Activated CD8-positive, alpha-beta T cell treated with anti-CD3 and anti-CD28 coated beads for 36 hours (primary cell): ENCODE data around the gene ADCY6. TPM values are rescaled to one million over a fixed set of nuclear protein-coding genes. Genes with fewer than 3 reads are reported as not detected.

ENCODE experiments used
- ATAC-seq: fragments of 200-7000 bp; cut with Tn5 transposase; one replicate; pipeline ENCODE4 v1.10.0; 2021; ENCODE audit warnings: mild to moderate bottlenecking, moderate library complexity
- CTCF ChIA-PET: fragments of 350-600 bp; sonication (Branson Sonifier 250); formaldehyde crosslinking; loops from one replicate; lab custom pipeline; 2021; ENCODE audit warnings: antibody characterized with exemption; lab: Charles Lee
- POLR2A ChIA-PET: fragments of 350-600 bp; sonication (Branson Sonifier 250); formaldehyde crosslinking; loops from one replicate; lab custom pipeline; 2021; ENCODE audit warnings: antibody characterized with exemption; lab: Charles Lee
- DNase-seq: peaks from one replicate; pipeline ENCODE4 v3.0.0-alpha.2; 2020
- H3K27ac Mint-ChIP-seq: one replicate; pipeline ENCODE4 v1.8.0; 2021; ENCODE audit warnings: mild to moderate bottlenecking, mixed read lengths
- H3K27me3 Mint-ChIP-seq: one replicate; pipeline ENCODE4 v1.8.0; 2021; ENCODE audit warnings: mixed read lengths
- H3K36me3 Mint-ChIP-seq: one replicate; pipeline ENCODE4 v1.8.0; 2021; ENCODE audit warnings: low read depth, mixed read lengths
- H3K4me1 Mint-ChIP-seq: one replicate; pipeline ENCODE4 v1.8.0; 2021; ENCODE audit warnings: low read depth, mixed read lengths
- H3K4me3 Mint-ChIP-seq: one replicate; pipeline ENCODE4 v1.8.0; 2021; ENCODE audit warnings: mild to moderate bottlenecking, moderate library complexity, mixed read lengths
- H3K9me3 Mint-ChIP-seq: one replicate; pipeline ENCODE4 v1.8.0; 2021; ENCODE audit warnings: mixed read lengths
- intact Hi-C: fragments of 100-400 bp; cut with micrococcal nuclease; formaldehyde crosslinking; loops from one replicate; pipeline ENCODE4 v1.10.0; 2022
- total RNA-seq, 2 experiments: library from RNA; stranded (reverse); gene quantifications; one replicate each; pipeline ENCODE4 v1.2.3, GENCODE V29; 2021
- TF ChIP-seq, protein P1 (sequence below): fragments of 200-600 bp; IDR thresholded peaks from one replicate; pipeline ENCODE4 v1.8.0; 2022; ENCODE audit warnings: antibody characterized with exemption, mild to moderate bottlenecking

ADCY6 gene
- total RNA-seq, 2 experiments from 2014 or later, result not detected

DNA sequence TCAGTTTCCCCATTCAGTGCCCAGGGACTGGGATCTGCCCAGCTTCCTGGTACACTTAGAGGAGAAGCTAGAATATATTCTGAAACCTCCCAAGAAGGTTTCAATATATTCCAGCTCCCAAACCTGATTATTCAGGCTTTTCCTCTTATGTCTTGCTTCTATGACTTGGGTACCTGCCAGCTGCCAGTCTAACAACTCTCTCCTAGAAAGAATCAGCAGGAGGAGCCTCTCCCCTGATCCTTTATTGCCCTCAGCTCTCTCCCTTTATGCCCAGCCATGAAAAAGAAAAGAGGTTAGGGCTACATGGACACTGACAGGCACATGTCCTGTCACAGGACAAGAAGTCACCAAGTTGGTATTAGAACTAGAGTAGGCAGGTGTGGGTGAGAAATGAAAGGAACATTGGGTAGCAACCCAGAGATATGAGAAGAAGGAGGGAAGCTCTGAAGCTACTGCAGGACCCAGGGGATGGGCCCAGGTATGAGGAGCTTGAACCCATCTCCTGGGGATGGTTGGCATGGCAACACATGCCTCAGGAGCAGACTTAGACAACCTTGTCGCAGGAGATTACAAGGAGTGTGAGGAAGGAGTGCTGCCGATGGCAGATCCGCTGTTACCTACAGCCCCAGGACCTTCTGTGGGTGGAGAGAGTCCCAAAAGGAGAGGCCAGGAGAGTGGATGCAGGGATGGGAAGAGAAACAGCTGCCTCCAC is 27.4 kb upstream of the ADCY6 start:
- ChIA-PET POLR2A (interaction anchor here (0.9 to 2.8 kb wide), 6 partner anchors 10 to 659 kb away, joined by 3 to 13 read pairs (median 6); partner anchors contain the start of genes ASB8, DDX23, KANSL2 and TUBA1A), CTCF (interaction anchor here (0.7 to 6.3 kb wide), 10 partner anchors 11 to 181 kb away, joined by 4 to 62 read pairs (median 17); partner anchors contain the start of gene DDX23)
- no peaks in the 10 kb centered on the region for H3K9me3 Mint-ChIP-seq
- TF ChIP-seq, protein P1, sequence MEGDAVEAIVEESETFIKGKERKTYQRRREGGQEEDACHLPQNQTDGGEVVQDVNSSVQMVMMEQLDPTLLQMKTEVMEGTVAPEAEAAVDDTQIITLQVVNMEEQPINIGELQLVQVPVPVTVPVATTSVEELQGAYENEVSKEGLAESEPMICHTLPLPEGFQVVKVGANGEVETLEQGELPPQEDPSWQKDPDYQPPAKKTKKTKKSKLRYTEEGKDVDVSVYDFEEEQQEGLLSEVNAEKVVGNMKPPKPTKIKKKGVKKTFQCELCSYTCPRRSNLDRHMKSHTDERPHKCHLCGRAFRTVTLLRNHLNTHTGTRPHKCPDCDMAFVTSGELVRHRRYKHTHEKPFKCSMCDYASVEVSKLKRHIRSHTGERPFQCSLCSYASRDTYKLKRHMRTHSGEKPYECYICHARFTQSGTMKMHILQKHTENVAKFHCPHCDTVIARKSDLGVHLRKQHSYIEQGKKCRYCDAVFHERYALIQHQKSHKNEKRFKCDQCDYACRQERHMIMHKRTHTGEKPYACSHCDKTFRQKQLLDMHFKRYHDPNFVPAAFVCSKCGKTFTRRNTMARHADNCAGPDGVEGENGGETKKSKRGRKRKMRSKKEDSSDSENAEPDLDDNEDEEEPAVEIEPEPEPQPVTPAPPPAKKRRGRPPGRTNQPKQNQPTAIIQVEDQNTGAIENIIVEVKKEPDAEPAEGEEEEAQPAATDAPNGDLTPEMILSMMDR, result no peak
- DNase-seq, result no peak
- no peak overlapping the region for H3K27ac Mint-ChIP-seq
- peak overlapping the region; percentile 95 for H3K4me3 Mint-ChIP-seq
- H3K36me3 Mint-ChIP-seq, result no peaks in the 10 kb centered on the region
- peaks cover 34% of the 10 kb centered on the region for H3K4me1 Mint-ChIP-seq
- intact Hi-C loops, result no loop called here
- peaks cover 19% of the 10 kb centered on the region for H3K27me3 Mint-ChIP-seq
- no peak for ATAC-seq

DNA sequence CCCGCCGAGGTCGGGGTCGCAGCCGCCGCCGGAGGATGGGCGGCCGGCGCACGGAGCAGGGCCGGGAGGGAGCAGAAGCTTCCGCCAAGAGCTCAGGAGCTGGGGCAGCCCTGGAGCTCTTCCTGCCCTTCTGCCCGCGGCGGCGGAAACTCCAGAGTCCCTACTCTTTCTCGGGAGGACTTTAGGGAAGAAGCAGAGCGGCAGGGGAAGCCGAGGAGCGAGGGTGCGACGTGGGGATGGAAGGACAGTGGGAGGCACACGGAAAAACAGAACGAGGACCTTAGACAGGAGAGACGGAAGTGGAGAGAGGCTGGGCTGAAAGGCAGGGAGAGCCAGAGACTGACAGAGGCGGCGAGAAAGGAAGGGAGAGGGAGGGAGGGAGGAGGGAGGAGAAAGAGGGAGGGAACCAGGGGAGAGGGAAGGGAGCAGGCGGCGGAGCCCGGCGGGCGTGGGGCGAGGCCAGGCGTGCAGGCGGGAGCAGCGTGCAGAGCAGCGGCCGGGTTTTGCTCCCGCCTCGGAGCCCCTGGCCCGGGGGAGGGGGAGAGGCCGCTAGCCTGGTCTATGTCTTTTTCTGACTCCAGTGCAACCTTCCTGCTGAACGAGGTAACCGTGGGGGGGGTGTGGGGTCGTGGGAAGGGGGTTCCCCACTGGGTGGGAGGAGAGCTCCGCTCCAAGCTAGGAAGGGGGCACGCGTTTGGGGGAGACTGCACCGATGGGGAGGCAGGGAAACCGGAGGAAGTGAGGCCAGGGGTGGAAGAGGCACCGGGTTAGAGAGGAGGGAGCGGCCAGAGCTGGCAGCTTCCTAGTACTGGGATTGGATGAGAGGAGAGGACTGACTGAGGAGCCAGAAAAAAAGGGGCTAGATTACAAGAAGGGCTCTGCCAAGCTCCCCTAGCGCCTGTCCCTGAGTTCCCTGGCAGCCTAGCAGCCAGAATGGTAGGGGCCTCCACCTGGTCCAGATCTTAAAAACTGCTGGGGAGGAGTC is 26.5 kb upstream of the ADCY6 start:
- TF ChIP-seq, protein P1, result no peak
- H3K9me3 Mint-ChIP-seq, result no peaks in the 10 kb centered on the region
- H3K4me3 Mint-ChIP-seq, result peak overlapping the region; percentile 95
- ChIA-PET CTCF (interaction anchor here (0.6 to 6.3 kb wide), 44 partner anchors 8 to 665 kb away, joined by 3 to 62 read pairs (median 4); partner anchors contain the start of genes ARF3, DDX23, FKBP11 and RND1), POLR2A (interaction anchor here (0.6 to 2.8 kb wide), 13 partner anchors 10 to 658 kb away, joined by 3 to 13 read pairs (median 3); partner anchors contain the start of genes ASB8, DDX23, KANSL2 and TUBA1A)
- H3K27me3 Mint-ChIP-seq, result peaks cover 19% of the 10 kb centered on the region
- DNase-seq (peak; percentile 37), ATAC-seq (peak; percentile 37)
- H3K4me1 Mint-ChIP-seq, result peaks cover 34% of the 10 kb centered on the region
- intact Hi-C loops, result no loop called here
- no peaks in the 10 kb centered on the region for H3K36me3 Mint-ChIP-seq
- peak overlapping the region; percentile 67 for H3K27ac Mint-ChIP-seq

DNA sequence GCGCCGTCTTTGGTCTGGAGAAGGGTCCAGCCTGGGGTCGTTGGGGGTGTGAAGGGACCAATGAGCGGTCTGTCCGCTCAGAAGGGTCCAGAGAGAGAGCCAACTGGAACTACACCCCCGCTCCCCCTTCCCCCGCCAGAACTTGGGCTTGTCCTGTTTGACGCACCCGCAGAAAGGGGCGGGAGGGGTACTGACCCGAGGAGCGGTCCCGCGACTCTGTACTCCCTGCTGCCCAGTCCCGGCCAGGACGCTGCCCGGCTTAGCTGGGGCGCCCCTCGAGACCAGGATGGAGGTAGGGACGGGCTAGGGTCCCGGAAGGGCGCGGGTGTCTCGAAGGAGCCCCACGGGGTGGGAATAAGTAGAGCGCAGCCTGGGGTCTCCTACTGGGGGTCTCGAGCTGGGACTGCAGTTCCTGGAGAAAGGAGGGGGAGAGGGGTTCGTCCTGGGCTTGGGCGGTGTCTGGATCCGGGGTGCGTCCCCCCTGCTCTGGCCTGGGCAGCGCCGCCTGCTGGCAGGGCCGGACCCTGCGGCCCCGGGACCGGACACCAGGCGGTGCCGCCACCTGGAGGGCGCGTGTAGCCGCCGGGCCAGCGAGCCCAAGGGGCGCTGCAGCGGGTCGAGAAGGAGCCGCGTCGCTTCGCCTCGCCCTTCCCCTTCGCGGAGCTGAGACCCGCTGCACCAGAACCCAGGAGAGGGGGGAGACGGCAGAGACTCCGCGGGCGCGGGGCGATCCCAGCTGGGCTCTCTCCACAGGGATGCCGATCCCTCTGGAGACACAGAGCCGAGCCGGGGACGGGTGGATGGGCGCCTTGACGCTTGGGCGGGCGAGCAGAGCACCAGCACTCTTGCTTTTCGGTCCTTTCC is 25.6 kb upstream of the ADCY6 start:
- ATAC-seq, result peak; percentile 83
- ChIA-PET CTCF (interaction anchor here (0.6 to 6.3 kb wide), 43 partner anchors 9 to 665 kb away, joined by 3 to 62 read pairs (median 4); partner anchors contain the start of genes ARF3, DDX23, FKBP11 and RND1), POLR2A (interaction anchor here (0.6 to 2.8 kb wide), 10 partner anchors 10 to 132 kb away, joined by 3 to 13 read pairs (median 3); partner anchors contain the start of genes DDX23 and KANSL2)
- peak; percentile 86 for DNase-seq
- Mint-ChIP-seq H3K4me3 (peak overlapping the region; percentile 95), H3K27ac (peak overlapping the region; percentile 67), H3K36me3 (no peaks in the 10 kb centered on the region), H3K9me3 (no peaks in the 10 kb centered on the region), H3K27me3 (peaks cover 19% of the 10 kb centered on the region), H3K4me1 (peaks cover 34% of the 10 kb centered on the region)
- TF ChIP-seq, protein P1, result peak; percentile 100
- intact Hi-C loops, result no loop called here

DNA sequence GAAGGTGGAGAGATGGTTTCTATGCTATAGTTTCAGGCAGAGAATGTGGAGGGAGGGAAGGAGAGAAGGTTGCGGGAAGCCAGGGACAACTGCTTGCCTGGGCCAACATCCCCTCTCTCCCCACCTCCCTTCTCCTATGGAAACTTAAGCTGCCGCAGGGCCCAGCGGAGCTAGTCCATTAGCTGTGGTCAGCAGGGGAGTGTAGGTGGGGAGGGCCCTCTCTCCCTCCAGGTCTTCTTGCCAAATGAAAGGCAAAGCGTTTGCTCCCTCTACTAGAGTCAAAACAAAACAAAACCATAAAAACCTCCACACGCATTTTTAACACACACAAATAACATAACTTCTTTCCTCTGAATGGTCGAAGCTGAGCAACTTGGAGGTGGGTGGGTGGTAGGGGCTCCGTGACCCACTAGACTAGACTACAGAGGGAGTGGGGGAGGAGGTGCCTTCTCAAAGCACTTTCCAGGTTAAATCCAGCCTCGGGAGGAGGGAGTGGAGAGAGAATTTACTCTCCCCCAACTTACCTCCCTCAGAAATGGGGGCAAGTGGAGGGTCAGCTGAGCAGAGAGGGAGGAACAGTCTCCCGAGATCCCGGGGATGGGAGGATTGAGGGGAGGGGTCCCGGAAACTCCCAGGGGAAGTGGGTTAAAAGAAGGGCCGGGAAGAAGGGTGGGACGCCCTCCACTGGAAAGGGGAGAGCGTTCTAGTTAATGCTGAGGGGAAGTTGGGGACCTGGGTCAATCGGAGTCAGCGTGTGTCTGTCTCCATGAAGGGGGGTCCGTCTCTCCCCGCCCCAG is 24.8 kb upstream of the ADCY6 start:
- Mint-ChIP-seq H3K36me3 (no peaks in the 10 kb centered on the region), H3K4me3 (peak overlapping the region; percentile 95), H3K4me1 (peaks cover 29% of the 10 kb centered on the region), H3K9me3 (no peaks in the 10 kb centered on the region), H3K27me3 (peaks cover 19% of the 10 kb centered on the region), H3K27ac (peak overlapping the region; percentile 49)
- ATAC-seq, result no peak
- TF ChIP-seq, protein P1, result no peak
- DNase-seq, result no peak
- POLR2A ChIA-PET, result interaction anchor here (1.2 kb wide), 1 partner anchor 98 kb away, joined by 3 read pairs; no protein-coding TSS in a partner anchor
- intact Hi-C loops, result no loop called here
- CTCF ChIA-PET, result interaction anchor here (1.0 to 6.3 kb wide), 16 partner anchors 10 to 664 kb away, joined by 3 to 62 read pairs (median 6); partner anchors contain the start of gene RND1
